Endothelial cell of umbilical vein (primary cell): Measurements from ENCODE around the gene NT5DC4.

ENCODE experiments used
- CTCF ChIP-seq, 2 donors: IDR thresholded peaks; 1 replicate in 1 of 2; 2 replicates in 1 of 2; pipeline ENCODE4 v1.5.1; 2011; ENCODE audit warnings: low read length in 2 of 2, mild to moderate bottlenecking in 2 of 2, moderate library complexity in 2 of 2, control low read depth in 1 of 2, inconsistent platforms in 1 of 2, low read depth in 1 of 2; ENCODE audit not compliant: insufficient read depth in 1 of 2; ENCODE audit errors: extremely low read depth in 1 of 2
- EZH2 ChIP-seq: IDR thresholded peaks from 2 replicates; pipeline ENCODE4 v1.6.1; 2012; ENCODE audit warnings: borderline replicate concordance, low read depth, mild to moderate bottlenecking, moderate library complexity, low read length, inconsistent platforms; ENCODE audit not compliant: severe bottlenecking

- TF ChIP-seq EZH2 (no peak), CTCF (IDR thresholded peaks at IDR 0.05; ENCODE audit: extremely low read depth in 1 of 2, insufficient read depth in 1 of 2, low read depth in 1 of 2, low read length in 2 of 2) (no peak)
These were observed 30.8 kb downstream of the NT5DC4 start for GRCh38 chr2:112751451-112752197.
